ENCODE measurements around the gene HSD17B1.

The HSD17B1 gene

DNA sequence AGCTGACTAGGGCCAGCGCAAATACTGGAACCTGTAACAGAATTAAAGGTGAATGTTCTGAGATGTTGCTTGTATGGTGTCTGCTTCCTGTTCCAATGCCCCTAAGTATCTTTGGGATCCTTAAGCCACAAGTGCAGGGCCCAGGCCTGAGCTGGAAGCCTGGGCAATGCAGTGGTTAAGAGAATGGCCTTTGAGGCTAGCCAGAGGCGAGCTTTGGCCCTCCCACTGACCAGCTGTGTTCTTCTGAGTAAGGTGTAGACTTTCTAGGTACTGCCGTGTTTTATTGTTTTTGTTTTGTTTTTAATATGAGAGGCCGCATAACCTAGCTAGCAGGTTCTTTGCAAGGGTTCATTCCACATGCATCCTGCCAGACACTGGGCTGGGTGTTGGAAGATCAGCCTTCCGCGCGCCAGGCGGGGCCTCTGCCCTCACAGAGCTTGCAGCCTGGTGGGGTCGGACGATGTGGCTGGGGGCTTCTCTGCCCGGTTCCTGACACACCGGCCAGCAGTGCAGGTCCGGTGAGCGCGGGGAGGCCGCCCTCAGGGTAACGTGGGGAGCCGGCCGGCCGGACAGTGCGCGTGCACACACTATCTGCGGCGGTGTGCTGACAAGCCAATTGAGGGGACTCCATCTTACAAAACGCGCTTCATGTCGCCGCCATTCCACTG is 13.6 kb downstream of the HSD17B1 start:
- H3K4me1 Mint-ChIP-seq: peaks cover 46% of the 10 kb centered on the region

DNA sequence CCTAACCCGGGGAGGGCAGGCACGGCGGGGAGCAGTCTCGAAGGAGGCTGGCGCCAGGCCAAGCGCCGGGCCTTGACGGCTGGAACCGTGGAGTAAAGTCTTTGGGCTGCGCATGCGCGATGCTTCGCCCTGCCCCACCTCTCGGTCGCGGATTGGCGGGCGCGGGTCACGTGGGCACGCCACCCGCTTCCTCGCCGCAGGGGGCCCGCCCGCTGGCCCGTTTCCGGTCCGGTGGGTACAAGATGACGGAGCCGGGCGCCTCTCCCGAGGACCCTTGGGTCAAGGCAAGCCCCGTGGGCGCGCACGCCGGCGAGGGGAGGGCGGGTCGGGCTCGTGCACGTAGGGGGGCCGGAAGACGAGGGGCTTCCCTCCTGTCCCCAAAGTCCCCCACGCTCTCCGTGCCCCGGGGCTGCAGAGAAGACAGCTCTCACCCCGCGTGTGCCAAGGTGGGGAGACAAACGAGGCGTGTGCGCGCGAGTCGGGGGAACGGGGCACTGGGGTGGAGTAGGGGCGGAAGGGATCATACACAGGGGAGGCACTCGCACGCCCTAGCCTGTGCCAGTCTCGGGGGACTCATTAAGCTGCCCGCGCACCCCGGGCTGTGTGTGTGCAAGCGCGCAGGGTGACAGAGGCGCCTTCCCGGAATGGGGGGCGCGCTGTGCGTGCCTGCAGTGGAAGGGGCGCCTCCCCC is 14.3 kb downstream of the HSD17B1 start, which contains the start of gene MLX:
MLX (plus strand) TSS at position 218 of the 691 bp plus-strand sequence; CDS start at position 243, 25 bp downstream.
- Mint-ChIP-seq H3K27ac (ENCODE audit: low read depth) (peak within 1 kb of the TSS; percentile 89), H3K4me3 (peak within 1 kb of the TSS; percentile 93), H3K9me3 (no peaks in the 10 kb centered on the region), H3K27me3 (no peaks in the 10 kb centered on the region), H3K36me3 (ENCODE audit: insufficient read depth) (peaks cover 32% of the 10 kb centered on the region), H3K4me1 (peaks cover 40% of the 10 kb centered on the region)
- ATAC-seq (replicated peaks; ENCODE audit: extremely low read depth, poor library complexity, severe bottlenecking) (peak; percentile 81), DNase-seq (ENCODE audit: low spot score in 2 of 2) (peak; percentile 80 to 88)

More for the DNA sequence above, 13.6 kb downstream of the HSD17B1 start:
- no peaks in the 10 kb centered on the region for H3K9me3 Mint-ChIP-seq
- no peak for DNase-seq (ENCODE audit: low spot score in 2 of 2)
- no peak for ATAC-seq (replicated peaks; ENCODE audit: extremely low read depth, poor library complexity, severe bottlenecking)
- H3K4me3 Mint-ChIP-seq: peak overlapping the region; percentile 93
- no peaks in the 10 kb centered on the region for H3K27me3 Mint-ChIP-seq
- peaks cover 32% of the 10 kb centered on the region for H3K36me3 Mint-ChIP-seq (ENCODE audit: insufficient read depth)
- H3K27ac Mint-ChIP-seq (ENCODE audit: low read depth): peak overlapping the region; percentile 89

DNA sequence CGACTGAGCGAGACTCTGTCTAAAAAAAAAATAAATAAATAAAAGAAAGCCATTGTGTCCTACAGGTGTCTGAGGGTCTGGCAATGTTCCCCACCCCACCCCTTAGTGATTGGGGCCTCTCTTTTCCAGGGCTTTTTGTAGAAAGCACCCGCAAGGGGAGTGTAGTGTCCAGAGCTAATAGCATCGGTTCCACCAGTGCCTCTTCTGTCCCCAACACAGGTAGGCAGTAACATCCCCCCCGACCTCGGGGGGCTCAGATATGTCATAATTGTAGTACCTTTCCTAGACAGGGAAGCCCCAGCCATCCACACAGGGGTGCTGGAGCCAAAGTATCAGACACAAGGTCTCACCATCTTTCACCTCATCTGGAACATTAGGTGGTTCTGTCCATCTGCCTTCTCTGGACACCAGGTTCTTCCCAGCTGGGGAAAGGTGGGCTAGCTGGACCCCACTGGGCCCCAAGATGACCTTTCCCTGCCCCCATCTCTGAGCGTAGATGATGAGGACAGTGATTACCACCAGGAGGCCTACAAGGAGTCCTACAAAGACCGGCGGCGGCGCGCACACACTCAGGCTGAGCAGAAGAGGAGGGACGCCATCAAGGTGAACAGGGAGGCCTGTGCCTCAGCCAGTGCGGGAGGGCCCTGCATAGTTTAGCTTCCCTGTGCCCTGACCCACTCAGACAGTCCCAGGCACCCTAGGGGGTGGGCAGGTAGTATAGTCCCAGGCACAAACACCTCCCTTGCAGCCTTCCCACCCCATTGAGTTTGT is 15.8 kb downstream of the HSD17B1 start:
- DNase-seq (ENCODE audit: low spot score in 2 of 2): no peak
- ATAC-seq (replicated peaks; ENCODE audit: extremely low read depth, poor library complexity, severe bottlenecking): no peak
- Mint-ChIP-seq H3K9me3 (no peaks in the 10 kb centered on the region), H3K36me3 (ENCODE audit: insufficient read depth) (peaks cover 36% of the 10 kb centered on the region), H3K4me3 (peak overlapping the region; percentile 50), H3K4me1 (peaks cover 36% of the 10 kb centered on the region), H3K27me3 (no peaks in the 10 kb centered on the region), H3K27ac (ENCODE audit: low read depth) (no peak overlapping the region)

DNA sequence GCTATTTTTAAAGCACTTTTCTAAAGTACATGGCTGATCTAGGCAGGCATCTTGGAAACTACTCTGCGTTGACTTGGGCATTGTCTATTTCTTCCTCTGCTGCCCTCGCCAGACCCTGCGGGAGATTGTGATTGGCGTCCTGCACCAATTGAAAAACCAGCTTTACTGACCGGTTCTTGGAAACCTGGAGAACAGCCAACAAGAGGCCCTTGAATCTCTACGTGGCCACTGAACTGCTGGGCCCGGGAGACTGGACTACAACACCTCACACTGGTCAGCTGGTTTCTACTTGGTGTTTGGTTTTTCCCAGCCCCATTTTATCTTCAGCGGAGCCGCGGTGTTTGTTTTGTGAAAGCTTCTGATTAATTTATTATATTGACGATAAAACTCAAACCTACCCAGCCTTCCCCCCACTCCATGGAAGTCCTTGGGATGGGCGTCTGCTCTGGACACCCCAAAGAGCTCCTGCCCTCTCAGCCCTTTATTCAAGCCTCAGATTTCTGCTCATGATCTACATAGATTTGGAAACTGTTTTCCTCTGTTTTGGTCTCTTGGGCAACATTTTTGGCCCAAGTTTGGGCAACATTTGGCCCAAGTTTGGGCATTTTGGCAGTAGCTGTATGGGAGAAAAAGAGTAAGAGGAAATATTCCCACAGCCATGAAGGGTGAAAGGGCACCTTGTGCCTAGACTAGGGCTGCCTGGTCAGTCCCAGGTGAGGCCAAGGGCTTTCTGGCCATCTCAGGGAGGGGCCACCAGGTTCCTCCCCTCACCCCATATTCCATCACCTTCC is 18.9 kb downstream of the HSD17B1 start:
- no peaks in the 10 kb centered on the region for H3K9me3 Mint-ChIP-seq
- DNase-seq (ENCODE audit: low spot score in 2 of 2): no peak
- ATAC-seq (replicated peaks; ENCODE audit: extremely low read depth, poor library complexity, severe bottlenecking): no peak
- H3K27me3 Mint-ChIP-seq: no peaks in the 10 kb centered on the region
- peaks cover 39% of the 10 kb centered on the region for H3K36me3 Mint-ChIP-seq (ENCODE audit: insufficient read depth)
- H3K4me1 Mint-ChIP-seq: peaks cover 43% of the 10 kb centered on the region
- H3K4me3 Mint-ChIP-seq: no peak overlapping the region
- H3K27ac Mint-ChIP-seq (ENCODE audit: low read depth): no peak overlapping the region

DNA sequence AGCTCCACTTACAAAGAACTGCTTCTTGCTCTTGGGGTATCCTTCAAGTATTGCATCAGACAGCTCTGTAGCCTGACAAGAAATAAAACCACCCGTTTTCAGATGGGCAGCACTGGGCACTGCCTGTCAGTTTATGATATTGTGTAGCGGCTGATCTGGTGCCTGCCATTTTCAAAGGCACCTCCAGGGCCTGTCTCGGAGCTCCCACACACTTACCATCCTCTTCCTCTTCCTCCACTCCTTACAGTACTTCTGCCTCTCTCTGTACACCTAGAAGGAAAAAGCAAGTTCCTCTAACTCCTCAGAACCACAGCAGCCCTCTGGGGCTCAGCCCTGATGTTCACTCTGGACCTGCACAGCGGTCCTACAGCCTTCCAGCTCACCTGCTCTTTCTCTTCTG is 20.4 kb downstream of the HSD17B1 start:
- H3K4me3 Mint-ChIP-seq: no peak overlapping the region
- peaks cover 37% of the 10 kb centered on the region for H3K36me3 Mint-ChIP-seq (ENCODE audit: insufficient read depth)
- no peak overlapping the region for H3K27ac Mint-ChIP-seq (ENCODE audit: low read depth)
- H3K4me1 Mint-ChIP-seq: peaks cover 46% of the 10 kb centered on the region
- no peak for ATAC-seq (replicated peaks; ENCODE audit: extremely low read depth, poor library complexity, severe bottlenecking)
- no peak for DNase-seq (ENCODE audit: low spot score in 2 of 2)
- no peaks in the 10 kb centered on the region for H3K9me3 Mint-ChIP-seq
- no peaks in the 10 kb centered on the region for H3K27me3 Mint-ChIP-seq

DNA sequence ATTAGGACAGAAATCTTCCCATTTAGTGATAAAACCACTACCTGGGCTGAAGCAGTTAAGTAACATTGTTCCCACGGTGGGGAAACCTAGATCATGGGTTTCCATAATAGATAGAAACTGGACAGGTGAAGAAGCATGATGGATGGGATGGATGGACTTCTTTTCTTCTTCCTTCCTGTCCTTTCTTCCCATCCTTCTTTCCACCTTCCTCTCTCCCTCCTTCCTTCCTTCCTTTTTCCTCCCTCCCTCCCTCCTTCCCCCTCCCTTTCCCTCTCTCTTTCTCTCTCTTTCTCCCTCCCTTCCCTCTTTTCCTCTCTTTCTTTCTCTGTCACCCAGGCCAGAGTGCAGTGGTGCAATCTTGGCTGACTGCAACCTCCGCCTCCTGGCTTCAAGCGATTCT is 21.7 kb downstream of the HSD17B1 start:
- H3K4me1 Mint-ChIP-seq: peaks cover 45% of the 10 kb centered on the region
- peaks cover 40% of the 10 kb centered on the region for H3K36me3 Mint-ChIP-seq (ENCODE audit: insufficient read depth)

DNA sequence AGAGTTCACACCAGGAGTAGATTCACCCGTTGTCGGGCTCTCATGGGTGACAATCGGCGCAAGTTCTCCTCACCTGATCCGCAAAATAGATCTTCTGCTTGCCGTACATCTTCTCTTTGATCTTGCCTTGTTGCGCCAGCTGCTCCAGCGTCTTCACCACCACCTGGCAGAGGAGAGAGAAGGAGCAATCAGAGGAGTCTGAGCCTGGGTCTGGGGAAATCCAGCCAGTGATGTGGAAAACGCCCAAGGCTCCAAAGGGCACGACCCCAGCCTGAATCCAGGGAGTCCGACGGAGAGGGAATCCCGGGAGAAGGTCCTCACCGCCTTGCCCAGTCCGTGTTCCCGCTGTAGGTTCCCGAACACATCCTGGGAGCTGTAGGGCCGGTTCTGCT is 24.4 kb downstream of the HSD17B1 start:
- H3K36me3 Mint-ChIP-seq (ENCODE audit: insufficient read depth): peaks cover 46% of the 10 kb centered on the region
- H3K27ac Mint-ChIP-seq (ENCODE audit: low read depth): peak overlapping the region; percentile 84
- no peaks in the 10 kb centered on the region for H3K27me3 Mint-ChIP-seq
- no peaks in the 10 kb centered on the region for H3K9me3 Mint-ChIP-seq
- ATAC-seq (replicated peaks; ENCODE audit: extremely low read depth, poor library complexity, severe bottlenecking) (no peak), DNase-seq (ENCODE audit: low spot score in 2 of 2) (no peak)
- peak overlapping the region; percentile 89 for H3K4me3 Mint-ChIP-seq
- peaks cover 45% of the 10 kb centered on the region for H3K4me1 Mint-ChIP-seq

More for the DNA sequence above, 21.7 kb downstream of the HSD17B1 start:
- no peak overlapping the region for H3K4me3 Mint-ChIP-seq
- no peaks in the 10 kb centered on the region for H3K27me3 Mint-ChIP-seq
- DNase-seq (ENCODE audit: low spot score in 2 of 2) (no peak), ATAC-seq (replicated peaks; ENCODE audit: extremely low read depth, poor library complexity, severe bottlenecking) (no peak)
- no peak overlapping the region for H3K27ac Mint-ChIP-seq (ENCODE audit: low read depth)
- no peaks in the 10 kb centered on the region for H3K9me3 Mint-ChIP-seq

DNA sequence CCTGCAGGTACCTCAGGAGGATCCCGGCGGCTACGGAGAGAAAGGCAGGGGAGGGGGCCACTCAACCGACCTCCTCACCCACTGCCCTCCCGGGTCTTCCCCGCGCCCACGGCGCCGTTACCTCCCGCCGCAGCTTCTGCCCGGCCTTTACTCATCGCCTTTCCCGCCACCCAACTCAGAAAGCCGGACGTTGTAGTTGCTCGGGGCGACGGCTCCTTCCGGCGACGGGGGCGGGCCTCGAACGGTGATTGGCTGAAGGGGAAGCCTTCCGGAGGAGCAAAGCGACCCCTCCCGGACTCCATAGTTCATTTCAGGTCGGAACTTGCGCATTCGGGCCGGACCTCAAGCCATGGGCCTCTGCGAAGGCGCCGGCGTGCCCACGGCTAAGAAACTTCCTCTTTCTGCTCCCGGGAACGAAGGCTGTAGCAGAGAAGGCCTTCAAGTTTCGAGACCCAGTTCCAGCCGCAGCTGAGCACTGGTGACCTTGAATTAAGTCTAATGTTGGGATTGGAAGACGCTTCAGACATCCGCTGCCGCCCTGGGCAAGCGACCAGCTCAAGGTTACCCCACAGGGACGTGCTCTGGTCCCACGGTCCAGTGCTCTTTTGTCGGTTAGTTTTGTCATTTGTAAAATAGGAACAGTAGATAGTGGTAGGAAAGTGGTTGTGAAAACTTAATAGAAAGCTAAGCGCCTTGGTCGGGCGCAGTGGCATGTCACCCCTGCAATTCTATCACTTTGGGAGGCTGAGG is 25.0 kb downstream of the HSD17B1 start, which contains the start of gene PSMC3IP:
PSMC3IP (minus strand) TSS at position 198 of the 750 bp plus-strand sequence; CDS start at position 155, 43 bp downstream.
- DNase-seq (ENCODE audit: low spot score in 2 of 2) (peak; percentile 80 to 84), ATAC-seq (replicated peaks; ENCODE audit: extremely low read depth, poor library complexity, severe bottlenecking) (peak; percentile 95)
- Mint-ChIP-seq H3K27ac (ENCODE audit: low read depth) (peak within 1 kb of the TSS; percentile 84), H3K27me3 (no peaks in the 10 kb centered on the region), H3K4me1 (peaks cover 45% of the 10 kb centered on the region), H3K4me3 (peak within 1 kb of the TSS; percentile 89), H3K36me3 (ENCODE audit: insufficient read depth) (peaks cover 46% of the 10 kb centered on the region), H3K9me3 (no peaks in the 10 kb centered on the region)

DNA sequence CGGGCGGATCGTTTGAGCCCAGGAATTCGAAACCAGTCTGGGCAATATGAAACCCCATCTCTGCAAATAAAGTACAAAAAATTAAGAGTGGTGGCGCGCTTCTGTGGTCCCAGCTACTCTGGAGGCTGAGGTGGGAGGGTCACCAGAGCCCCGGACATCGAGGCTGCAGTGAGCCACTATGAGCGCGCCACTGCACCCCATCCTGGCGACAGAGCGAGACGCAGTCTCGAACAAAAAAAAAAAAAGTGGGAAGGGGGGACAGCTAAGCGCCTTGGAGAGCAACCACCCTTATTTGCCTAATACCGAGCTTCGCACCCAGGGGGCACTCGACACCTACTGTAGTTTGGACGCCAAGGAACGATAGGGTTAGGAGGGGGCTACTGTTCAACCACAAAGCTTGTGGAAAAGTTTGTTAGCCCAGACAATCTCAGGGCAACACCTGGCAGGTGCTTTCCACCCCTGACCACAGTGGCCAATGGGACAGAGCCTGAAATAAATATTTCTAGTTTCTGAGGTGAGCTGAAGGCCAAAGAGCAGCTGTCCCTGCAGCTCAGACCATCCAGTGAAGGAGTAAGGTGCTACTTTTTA is 25.7 kb downstream of the HSD17B1 start:
- H3K4me1 Mint-ChIP-seq: peaks cover 39% of the 10 kb centered on the region
- peak overlapping the region; percentile 84 for H3K27ac Mint-ChIP-seq (ENCODE audit: low read depth)
- no peaks in the 10 kb centered on the region for H3K9me3 Mint-ChIP-seq
- H3K4me3 Mint-ChIP-seq: peak overlapping the region; percentile 89
- ATAC-seq (replicated peaks; ENCODE audit: extremely low read depth, poor library complexity, severe bottlenecking) (peak; percentile 64), DNase-seq (ENCODE audit: low spot score in 2 of 2) (peak; percentile 52 to 54)
- H3K27me3 Mint-ChIP-seq: no peaks in the 10 kb centered on the region
- peaks cover 48% of the 10 kb centered on the region for H3K36me3 Mint-ChIP-seq (ENCODE audit: insufficient read depth)

DNA sequence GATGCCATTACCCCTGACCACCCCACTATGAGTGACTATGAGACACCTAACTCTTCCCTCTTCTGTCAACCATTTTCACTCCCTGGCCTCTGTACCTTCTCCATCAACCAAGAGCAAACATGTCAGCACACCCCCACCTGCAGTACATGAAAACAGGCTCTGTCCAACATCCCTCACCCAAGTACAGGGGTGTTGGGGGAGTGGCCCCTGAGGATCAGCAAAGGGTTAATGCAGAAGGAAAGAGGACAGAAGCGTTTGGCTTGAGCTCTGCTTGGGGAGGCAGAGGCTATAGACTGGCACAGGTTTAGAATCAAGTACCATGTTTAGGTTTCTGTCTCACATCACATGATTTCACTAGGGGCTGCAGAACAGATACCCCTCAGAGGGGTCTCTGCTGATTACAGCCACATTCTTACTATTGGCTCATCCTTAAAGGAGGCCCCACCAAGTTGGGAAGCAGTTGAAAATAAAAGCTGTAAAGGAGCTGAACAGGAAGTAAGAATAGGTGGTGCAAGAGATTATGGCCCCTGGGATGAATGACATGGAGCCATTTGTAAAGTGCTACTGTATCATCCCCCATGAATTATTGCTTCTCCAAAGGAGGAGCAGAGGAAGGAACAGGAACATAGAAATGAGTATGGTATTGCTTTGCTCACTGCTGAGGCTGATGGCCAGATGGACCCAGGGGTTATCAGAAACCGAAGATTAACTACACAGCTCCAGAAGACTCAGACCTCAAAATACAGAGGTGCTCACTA is 27.2 kb downstream of the HSD17B1 start:
- Mint-ChIP-seq H3K27me3 (no peaks in the 10 kb centered on the region), H3K27ac (ENCODE audit: low read depth) (no peak overlapping the region), H3K4me1 (peaks cover 33% of the 10 kb centered on the region), H3K9me3 (no peaks in the 10 kb centered on the region), H3K4me3 (no peak overlapping the region), H3K36me3 (ENCODE audit: insufficient read depth) (peaks cover 56% of the 10 kb centered on the region)
- DNase-seq (ENCODE audit: low spot score in 2 of 2) (no peak), ATAC-seq (replicated peaks; ENCODE audit: extremely low read depth, poor library complexity, severe bottlenecking) (no peak)
